SU-DHL-6 (cell line): ENCODE data around the gene FKBP10.

ENCODE experiments used
- CTCF ChIP-seq: fragments of 200-600 bp; sonication (generic); IDR thresholded peaks from one replicate; pipeline ENCODE4 v1.5.1; 2017; ENCODE audit warnings: antibody characterized with exemption, mild to moderate bottlenecking, low read length, moderate library complexity; ENCODE audit not compliant: insufficient read depth, poor library complexity, severe bottlenecking
- EZH2phosphoT487 ChIP-seq: fragments of 200-600 bp; sonication (generic), shearing (Covaris generic); conservative IDR thresholded peaks from 2 replicates; pipeline ENCODE4 v1.6.1; 2018; ENCODE audit warnings: mild to moderate bottlenecking, antibody characterized with exemption, low read length, moderate library complexity, mixed read lengths

- no peak for TF ChIP-seq EZH2phosphoT487
- TF ChIP-seq CTCF, result no peak
Observed at GRCh38 chr17:41824086-41824485, 11.3 kb downstream of the FKBP10 start.
